GM18873 (cell line): ENCODE data around the gene PTRH1.

Experiments used
- ATAC-seq: cut with Tn5 transposase; IDR thresholded peaks from one replicate; pipeline ENCODE4 v1.9.1; 2021; ENCODE audit warnings: mild to moderate bottlenecking, moderate library complexity, moderate number of reproducible peaks; ENCODE audit not compliant: unreplicated experiment, low FRiP score

The PTRH1 gene

GRCh38 chr9:127721391-127721821 lies 5.9 kb upstream of the PTRH1 start:
- no peak for ATAC-seq

- ATAC-seq = no peak
These were observed 5.4 kb upstream of the PTRH1 start for GRCh38 chr9:127720865-127721227.

GRCh38 chr9:127720031-127720864 lies 4.8 kb upstream of the PTRH1 start:
- no peak for ATAC-seq

GRCh38 chr9:127717766-127718165 lies 2.3 kb upstream of the PTRH1 start:
- no peak for ATAC-seq

GRCh38 chr9:127716412-127716811 lies 949 bp upstream of the PTRH1 start:
- no peak for ATAC-seq

GRCh38 chr9:127714951-127715469 lies 453 bp downstream of the PTRH1 start:
- ATAC-seq = no peak

- ATAC-seq = no peak
These were observed 1.3 kb downstream of the PTRH1 start for GRCh38 chr9:127714020-127714750.

GRCh38 chr9:127712867-127713266 lies 2.6 kb downstream of the PTRH1 start:
- ATAC-seq = no peak

- no peak for ATAC-seq
These were observed 3.1 kb downstream of the PTRH1 start for GRCh38 chr9:127712371-127712770.

- ATAC-seq = no peak
These were observed 3.6 kb downstream of the PTRH1 start for GRCh38 chr9:127711831-127712274.

- ATAC-seq = no peak
These were observed 4.2 kb downstream of the PTRH1 start for GRCh38 chr9:127711226-127711701.

GRCh38 chr9:127710204-127710783 lies 5.2 kb downstream of the PTRH1 start:
- ATAC-seq = no peak

- no peak for ATAC-seq
These were observed 6.4 kb downstream of the PTRH1 start for GRCh38 chr9:127708952-127709587.

GRCh38 chr9:127707766-127708165 lies 7.7 kb downstream of the PTRH1 start:
- no peak for ATAC-seq

GRCh38 chr9:127706836-127707241 lies 8.6 kb downstream of the PTRH1 start, which contains the start of gene CFAP157:
Gene CFAP157, plus strand, starts transcription at chr9:127706988. Its CDS starts 44 bp downstream, at chr9:127707032.
- no peak for ATAC-seq

GRCh38 chr9:127705577-127706379 lies 9.7 kb downstream of the PTRH1 start:
- no peak for ATAC-seq

GRCh38 chr9:127703289-127703946 lies 12.0 kb downstream of the PTRH1 start:
- ATAC-seq = no peak

- no peak for ATAC-seq
These were observed 14.7 kb downstream of the PTRH1 start for GRCh38 chr9:127700594-127701255.
